GM19240 (cell line): ENCODE results near the gene ABHD12.
"Not testable (repeated sequence)": the region's sequence is repeated elsewhere in the genome, so short reads cannot be mapped to it uniquely, and the experiment has no call there.

Experiments used
- DNase-seq: peaks from one replicate; pipeline ENCODE4 v3.0.0; 2011; ENCODE audit warnings: low spot score; ENCODE audit not compliant: insufficient read length

Gene ABHD12

DNA sequence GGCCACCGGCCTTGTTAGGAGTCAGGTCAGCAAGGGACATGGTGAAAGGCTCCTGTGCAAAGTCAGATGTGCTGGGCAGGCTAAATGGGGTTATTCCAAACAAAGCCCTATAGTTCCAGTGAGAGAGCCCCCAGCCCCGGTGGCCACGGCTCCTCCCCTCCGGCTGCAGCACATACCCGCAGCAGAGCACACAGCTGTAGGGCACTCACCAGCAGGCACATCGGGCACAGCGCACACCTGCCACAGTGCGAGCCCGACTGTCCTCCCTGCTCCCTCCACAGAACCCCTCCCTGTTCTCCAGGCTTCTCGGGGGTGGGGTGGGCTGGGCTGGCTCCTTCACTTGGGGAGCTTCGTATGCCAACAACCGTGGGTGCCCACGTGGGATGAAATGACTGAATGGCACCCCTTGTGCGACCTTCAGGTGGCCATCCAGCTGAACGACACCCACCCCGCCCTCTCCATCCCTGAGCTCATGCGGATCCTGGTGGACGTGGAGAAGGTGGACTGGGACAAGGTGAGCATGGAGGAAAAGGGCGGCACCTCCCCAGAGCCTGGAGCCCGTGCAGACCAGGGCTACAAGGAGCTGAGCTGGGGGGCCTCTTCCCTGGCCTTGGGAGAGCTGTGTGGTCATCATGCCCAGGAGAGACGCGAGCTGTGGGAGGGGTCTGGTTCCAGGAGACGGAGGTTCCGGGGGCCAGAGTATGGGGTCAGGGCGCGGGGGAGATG lies 111.8 kb downstream of the ABHD12 start:
- DNase-seq = no peak

DNA sequence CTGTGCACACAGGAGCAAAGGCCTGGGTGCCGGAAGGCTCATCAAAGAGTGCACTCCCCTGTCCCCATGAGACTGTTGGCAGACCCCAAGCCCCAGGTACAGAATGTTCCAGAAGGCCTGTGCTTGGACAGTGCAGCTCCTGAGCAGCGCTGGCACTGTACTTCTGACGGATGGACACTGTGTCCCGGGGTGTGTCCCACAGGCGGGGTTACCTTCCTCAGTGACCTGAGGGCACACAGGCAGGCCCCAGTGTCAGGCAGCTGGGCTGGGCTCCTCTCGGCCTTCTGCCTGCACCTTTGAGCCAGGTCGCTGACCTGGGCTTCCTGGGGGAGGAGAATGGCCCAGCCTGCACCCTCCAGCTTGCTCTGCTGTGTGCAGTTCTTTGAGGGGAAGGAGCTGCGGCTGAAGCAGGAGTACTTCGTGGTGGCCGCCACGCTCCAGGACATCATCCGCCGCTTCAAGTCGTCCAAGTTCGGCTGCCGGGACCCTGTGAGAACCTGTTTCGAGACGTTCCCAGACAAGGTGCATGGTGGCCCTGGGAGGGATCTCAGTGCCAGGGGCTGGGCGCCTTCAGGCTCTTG lies 112.6 kb downstream of the ABHD12 start:
- DNase-seq = no peak

DNA sequence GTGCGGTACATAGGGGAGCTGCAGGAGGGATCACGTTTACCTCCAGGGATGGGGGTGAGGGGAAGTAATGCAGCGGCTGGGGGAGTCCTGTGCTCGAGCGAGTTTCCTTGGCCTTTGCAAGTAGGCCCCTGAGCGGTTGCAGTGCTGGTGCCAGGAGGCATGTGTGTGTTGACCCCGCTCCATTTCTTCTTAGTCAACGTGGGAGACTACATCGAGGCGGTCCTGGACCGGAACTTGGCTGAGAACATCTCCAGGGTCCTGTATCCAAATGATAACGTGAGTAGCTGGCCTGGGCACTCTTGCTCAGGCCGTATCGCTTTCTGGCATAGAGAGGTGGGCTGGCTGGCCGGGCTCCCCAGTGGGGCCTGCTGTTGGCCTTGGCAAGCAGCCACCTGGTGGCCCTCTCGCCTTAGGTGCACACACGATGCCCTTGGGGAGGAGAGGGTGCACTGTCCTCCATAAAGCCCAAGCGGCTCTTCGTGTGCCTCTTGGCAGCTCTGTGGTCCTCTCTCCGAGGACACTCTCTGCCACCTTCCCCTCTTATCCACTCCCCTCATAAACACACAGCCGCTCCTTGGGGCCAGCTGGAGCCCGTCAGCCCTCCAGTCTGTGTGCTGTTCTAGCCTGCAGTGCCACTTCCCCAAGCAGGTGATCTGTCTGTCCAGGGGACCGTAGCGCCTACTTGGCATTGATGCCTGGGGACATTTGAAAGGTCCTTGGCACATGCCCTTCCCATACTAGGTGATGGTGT lies 113.4 kb downstream of the ABHD12 start:
- DNase-seq = no peak

DNA sequence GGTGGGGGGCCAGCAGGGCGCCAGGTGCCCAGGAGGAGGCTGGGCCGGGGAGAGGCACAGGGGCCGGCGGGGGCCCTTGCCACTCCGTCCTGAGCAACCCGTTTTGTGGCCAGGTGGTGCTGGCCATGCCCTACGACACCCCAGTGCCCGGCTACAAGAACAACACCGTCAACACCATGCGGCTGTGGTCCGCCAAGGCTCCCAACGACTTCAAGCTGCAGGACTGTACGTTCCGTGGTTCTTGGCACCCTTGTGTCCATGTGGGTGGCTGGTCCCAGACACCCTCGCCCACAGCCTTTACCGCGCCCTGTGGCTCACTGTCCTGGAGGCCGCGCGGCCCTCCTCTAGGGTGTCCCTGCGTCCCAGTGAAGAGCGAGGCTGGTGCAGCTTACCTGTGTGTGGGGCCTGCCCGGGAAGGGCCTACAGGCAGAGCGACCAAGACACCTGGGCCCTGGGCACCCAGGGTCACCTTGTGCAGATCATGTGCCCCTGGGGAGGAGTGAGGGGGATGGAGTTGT lies 114.0 kb downstream of the ABHD12 start:
- DNase-seq = no peak

DNA sequence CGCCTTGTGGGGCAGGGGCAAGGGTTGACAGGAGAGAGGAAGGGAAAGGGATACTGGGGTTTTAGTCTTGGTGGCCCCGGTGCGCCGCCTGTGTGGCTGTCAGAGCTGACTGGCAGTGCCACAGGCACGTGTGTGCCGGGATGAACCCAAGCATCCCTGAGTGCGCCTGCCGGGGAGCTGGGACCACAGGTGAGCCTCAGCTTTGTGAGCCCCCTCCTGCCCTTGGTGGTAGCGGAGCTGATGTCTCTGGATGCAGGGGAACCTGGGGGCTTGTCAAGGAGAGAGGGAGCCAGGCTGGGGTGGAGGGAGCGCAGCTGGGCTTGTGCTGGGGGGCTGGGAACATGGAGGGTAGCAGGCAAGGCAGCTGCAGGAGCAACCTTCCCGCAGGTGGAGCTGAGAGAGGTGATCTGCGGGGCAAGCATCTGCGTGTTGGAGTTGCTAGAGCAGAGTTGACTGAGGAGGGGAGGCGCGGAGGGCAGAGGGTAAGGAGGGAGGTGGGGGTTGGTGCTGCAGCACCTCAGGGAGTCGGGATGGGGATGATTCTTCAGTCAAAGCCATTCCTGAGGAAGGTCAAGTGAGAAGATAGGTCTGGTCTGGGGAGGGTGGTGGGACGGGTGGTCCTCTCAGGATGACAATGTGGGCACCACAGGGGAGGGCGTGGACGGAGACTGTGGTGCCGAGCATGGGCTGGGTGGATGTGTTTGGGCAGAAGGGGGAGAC lies 114.7 kb downstream of the ABHD12 start:
- DNase-seq = no peak

DNA sequence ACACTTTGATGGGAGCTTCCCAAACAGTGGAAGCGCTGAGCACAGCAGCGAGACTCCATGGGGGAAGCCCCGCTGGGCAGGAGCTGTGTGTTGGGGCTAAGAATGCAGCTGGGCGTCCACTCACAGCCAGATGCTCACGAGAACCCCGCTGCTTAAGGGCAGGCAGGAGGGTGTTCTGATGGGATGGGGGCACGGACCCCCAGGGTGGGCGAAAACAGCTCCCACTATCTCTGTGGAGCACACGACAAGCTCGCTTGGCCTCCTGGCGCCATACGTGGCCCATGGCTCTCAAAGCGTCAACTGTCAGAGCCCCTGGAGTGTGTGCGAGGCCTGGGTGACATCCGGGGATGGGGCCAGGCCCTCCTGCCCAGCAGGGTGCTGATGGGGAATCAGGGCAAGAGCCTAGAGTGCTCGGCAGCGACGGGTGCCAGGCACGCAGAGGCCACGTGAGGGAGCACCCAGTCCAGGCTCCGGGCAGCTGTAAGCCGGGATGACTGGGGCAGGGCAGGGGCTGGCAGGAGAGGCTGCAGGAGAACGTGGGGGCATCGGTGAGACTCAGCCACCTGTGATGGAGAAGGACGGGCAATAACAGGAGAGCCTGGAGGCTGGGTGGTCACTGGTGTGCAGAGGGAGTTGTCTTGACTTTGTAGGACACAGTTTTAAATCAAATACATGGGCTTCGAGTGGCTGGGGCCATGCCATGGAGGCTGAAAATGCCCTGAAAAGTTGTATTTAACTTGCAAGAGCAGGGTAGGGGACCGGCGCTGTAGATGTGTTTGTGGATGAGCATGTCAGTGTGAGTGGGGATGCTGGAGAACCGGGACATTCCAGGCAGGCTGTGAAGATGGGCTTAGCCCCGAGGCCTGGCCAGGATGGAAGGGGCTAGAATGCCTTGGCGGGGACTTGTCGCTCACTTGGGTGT lies 115.5 kb downstream of the ABHD12 start:
- no peak for DNase-seq

DNA sequence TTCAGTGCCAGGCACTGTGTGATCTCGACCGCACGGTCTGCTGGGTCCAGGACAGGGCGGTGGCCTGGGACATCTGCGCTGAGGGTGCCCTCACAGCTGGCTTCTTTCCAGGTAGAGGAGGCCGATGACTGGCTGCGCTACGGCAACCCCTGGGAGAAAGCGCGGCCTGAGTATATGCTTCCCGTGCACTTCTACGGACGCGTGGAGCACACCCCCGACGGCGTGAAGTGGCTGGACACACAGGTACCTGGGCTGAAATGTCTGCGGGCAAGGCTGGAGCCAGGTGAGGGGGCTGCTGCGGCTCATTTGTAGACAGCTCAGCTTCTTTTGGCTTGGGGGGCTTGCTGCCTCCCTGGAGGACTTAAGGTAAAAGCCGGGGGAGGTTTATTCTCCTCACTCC lies 116.2 kb downstream of the ABHD12 start:
- no peak for DNase-seq

DNA sequence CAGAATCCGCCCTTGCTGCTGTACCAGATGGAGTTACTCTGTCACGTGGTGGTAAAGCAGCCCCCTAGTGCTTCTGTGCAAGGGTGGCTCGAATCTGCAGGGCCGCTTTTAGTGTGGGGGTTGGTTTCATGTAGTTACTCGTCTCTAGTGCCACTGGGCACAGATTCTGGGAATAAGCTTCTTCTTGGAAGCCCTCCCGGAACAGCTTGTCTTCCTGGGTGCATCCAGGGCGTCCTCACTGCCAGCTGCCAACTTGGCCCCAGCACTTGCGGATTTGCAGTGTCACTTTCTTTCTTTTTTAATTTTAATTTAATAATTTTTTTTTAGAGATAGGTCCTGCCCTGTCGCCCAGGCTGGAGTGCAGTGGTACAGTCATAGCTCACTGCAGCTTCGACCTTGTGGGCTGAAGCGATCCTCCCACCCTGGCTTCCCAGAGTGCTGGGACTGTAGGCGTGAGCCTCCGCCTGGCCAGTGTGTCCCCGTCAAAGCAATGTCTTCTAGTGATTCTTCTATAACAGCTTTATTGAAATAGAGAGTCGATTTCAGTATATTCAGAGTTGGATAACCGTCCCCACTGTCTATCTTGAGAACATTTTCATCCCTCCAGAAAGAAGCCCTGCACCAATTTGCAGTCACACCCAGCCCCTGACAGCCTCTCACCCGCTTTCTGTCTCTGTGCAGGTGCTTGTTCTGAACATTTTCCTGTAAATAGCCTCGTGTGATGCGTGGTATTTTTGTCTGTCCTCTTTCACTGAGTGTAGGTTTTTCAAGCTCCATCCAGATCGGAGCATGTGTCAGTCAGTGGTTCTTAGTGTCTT lies 116.9 kb downstream of the ABHD12 start:
- no peak for DNase-seq

DNA sequence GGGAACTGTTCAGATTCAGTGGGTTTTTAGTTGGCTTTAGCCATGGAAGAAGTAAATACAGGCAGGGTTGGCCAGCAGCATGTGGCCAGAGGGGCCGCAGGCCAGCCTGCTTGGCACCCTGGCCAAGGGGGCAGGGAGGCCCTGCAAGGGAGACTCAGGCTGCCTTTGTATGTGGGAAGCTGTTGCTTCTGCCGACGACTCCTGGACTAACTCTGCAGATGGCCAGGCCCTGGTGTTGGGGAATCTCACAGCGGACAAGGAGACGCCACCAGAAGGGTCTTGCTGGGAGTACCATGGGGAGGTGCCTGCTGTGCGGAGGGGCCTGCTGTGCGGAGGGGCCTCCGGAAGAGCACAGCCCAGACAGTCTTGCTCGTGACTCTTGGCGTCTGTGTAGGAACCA lies 117.6 kb downstream of the ABHD12 start:
- DNase-seq = no peak

DNA sequence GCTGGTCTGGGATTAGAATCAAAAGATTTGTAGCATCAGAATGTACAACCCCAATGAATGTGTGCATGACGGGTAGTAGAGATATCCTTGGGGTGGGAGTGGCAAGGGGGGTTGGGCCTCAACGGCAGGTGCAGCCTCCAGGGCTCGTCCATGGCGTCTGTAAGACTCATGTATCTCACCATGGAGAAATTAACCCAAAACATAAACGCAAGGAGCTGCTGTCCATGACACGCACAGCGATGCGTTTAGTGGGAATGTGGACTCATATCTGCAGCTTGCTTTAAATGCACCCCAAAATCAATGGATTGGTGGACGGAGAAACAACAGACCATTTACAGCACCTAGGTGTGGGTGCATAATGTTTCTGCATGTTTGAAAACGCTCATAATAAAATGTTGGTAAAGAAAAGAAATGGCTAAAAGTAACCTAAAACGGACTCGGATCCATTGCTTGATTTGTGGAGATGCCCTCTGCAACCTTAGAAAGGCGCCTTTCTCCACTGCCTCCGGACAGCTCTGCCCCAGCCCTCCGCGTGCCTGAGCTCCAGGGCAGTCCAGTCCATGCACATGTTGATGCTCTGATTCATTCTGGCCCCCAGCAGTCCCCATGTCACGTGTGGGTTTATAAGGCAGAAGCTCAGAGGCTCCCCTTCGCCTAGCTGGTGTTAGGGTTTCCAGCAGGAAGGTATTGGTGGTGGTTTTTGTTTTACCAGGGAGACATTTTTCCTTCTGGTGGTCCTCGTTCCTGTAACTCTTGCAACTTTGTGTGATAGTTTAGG lies 118.2 kb downstream of the ABHD12 start:
- no peak for DNase-seq

DNA sequence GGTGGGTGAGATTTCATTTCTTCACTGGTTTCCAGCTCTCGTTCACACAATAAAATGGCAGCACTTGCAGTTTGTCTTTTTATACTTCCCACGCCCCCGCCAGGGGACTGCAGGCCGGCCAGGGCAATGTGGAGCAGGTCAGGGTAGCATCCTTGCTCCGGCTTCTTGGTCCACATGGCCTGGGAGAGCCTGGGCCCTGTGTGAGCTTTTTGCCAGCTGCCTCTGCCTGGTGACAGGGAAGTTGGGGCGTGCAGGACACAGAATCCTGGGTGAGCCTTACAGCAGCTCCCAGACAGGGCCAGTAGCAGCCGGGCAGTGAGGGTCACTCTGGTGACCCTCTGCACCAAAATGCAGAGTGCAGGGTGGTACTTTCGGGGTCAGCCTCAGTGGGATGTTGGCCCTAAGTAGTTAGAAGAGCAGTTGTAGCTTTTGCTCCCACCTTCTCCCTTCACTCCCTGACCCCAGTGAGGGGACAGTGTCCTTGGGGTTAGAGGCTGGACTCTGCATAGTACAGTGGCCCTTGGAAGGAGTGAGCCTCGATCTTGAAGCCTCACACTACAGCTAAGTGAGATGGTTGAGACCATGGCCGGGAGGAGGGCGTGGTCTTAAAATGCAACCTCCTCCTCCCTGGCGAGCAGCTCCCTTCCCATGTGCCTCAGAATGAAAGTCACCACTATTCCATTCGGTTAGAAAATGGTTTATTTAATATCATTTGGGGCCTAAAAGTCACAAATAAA lies 119.0 kb downstream of the ABHD12 start:
- no peak for DNase-seq

DNA sequence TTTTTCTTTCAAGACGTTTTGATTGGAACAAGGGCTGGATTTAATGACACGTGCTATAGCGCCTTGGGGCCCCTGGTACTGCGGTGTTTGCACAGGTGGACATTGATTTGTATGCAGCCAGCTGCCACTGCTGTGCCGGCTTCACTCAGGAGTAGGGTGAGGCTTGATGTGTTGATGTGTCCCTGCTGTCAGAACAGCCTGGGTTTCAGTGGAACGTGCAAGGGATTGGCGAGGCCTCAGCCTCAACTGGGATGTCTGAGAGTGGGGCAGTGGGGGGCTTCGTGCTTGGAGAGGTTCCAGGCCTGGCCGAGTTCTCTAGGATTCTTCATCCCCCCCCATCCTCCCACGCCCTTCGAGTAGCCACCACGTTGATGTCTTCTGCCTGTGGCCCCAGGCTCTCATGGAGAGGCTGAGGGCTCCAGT lies 119.8 kb downstream of the ABHD12 start:
- no peak for DNase-seq

DNA sequence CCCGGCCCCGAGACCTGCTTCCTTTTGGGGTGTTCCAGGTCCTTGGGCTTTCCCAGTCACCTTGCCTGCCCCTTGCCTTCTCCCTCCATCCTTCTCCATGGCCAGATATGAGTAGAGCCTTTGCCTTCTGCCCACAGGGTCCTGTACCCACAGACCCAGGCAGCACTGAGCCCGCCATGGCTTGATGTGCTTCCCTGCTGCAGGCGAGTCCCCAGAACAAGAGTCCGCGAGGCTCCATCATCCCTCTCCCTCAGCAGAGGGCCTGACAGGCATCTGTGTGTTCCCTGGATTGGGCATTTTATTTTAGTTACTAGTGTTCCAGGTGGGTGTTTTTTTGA lies 120.8 kb downstream of the ABHD12 start:
- no peak for DNase-seq

DNA sequence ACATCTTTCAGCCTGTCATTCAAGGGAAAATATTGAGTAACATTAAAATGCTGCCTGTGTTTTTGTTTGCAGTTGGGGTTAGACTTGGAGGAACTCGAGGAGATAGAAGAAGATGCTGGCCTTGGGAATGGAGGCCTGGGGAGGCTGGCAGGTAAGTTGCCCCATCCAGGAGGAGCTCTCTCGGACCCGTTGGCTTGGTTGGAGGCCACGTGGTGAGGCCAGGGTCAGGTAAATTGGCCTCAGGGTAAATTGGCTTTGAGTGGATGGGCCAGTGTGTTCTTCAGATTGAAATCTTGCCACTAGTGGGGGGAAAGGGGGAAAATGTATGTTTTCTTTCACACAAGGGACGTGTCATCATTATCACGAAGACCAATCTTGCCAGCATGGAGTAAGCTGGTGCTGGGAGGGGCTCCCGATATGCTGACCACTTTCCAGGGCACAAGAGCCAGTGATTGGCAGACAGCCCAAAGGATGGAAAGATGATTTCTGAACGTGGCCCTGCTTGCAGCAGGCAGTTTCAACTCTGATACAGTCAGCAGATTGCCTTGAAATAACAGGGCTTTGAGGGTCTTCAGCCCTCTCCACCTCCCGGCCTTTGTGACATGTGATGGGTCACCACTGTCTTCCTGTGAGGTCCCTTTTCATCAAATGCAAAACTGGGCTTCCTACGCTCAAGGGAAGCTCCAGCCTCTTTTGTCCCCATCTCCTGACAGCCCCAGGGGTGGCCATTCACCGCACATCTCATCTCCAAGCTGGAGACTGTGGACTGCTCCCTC lies 121.4 kb downstream of the ABHD12 start:
- no peak for DNase-seq

DNA sequence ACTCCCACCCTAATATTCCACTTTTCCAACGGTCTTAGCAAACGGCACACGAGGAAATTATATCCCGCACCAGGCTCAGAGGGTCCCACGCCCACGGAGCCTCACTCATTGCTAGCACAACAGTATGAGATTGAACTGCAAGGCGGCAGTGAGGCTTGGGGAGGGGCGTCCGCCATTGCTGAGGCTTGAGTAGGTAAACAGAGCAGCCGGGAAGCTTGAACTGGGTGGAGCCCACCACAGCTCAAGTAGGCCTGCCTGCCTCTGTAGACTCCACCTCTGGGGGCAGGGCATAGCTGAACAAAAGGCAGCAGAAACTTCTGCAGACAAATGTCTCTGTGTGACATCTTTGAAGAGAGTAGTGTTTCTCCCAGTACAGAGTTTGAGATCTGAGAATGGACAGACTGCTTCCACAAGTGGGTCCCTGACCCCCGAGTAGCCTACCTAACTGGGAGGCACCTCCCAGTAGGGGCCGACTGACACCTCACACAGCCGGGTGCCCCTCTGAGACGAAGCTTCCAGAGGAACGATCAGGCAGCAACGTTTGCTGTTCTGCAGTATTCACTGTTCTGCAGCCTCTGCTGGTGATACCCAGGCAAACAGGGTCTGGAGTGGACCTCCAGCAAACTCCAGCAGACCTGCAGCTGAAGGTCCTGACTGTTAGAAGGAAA lies 129.7 kb downstream of the ABHD12 start:
- not testable (repeated sequence) for DNase-seq

DNA sequence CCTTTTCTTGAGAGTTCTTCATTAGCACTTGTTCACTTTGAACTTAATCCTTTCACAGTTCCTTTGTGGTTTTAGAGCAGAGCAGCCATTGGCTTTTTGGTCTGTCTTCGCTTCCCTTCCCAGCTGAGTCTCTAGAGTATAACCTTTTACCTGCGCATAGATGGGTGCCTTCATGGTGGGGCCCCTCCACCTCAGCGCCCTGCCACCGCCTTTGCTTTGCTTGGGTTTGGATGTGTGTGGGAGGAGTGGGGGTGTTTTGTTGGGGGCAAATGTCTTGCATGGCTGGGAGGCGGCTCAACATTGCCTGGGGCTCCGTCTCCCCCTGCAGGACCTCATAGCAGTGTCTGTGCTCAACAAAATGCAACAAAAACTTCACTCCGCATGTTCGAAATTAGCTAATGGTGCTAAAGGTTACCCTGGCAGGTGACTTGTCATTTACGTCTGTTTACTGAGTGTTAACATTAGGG lies 130.8 kb downstream of the ABHD12 start:
- no peak for DNase-seq

DNA sequence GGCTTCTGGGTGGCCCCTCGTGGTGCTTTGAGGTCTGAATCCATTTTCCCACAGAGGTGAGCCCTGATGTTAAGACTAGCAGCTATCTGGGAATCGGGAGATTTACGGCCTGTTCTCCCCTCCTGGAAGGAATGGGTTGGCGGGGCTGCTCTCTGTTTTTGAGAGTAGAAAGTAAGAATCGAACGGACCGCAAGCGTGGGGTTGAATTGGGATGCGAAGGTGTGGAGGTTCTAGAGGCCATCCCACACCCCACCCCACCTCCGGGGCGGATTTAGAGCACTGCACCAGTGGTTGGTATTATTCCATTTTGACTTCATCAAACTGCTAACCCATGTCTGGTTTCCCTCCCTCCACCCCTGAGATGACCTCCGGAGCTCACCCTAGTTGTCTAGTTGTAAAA lies 131.3 kb downstream of the ABHD12 start:
- no peak for DNase-seq
